Measurements from ENCODE around the gene ARFRP1.
A peak's percentile ranks its signal among the peaks of the same experiment; 100 is the strongest.

Gene ARFRP1

GRCh38 chr20:63705232-63706026, 2.3 kb downstream of the ARFRP1 start:
- H3K36me3 Mint-ChIP-seq (ENCODE audit: low read depth) = peaks cover 42% of the 10 kb centered on the region
- no peak for DNase-seq (ENCODE audit: low spot score)
- no peak overlapping the region for H3K27ac Mint-ChIP-seq
- peak overlapping the region; percentile 18 for H3K4me3 Mint-ChIP-seq
- H3K4me1 Mint-ChIP-seq (ENCODE audit: low read depth) = peaks cover 27% of the 10 kb centered on the region
- H3K27me3 Mint-ChIP-seq (ENCODE audit: low read depth) = no peaks in the 10 kb centered on the region
- H3K9me3 Mint-ChIP-seq = no peaks in the 10 kb centered on the region

GRCh38 chr20:63704749-63705117, 3.0 kb downstream of the ARFRP1 start:
- Mint-ChIP-seq H3K36me3 (ENCODE audit: low read depth) (peaks cover 37% of the 10 kb centered on the region), H3K27ac (peak overlapping the region; percentile 4), H3K4me3 (peak overlapping the region; percentile 18), H3K27me3 (ENCODE audit: low read depth) (no peaks in the 10 kb centered on the region), H3K9me3 (no peaks in the 10 kb centered on the region), H3K4me1 (ENCODE audit: low read depth) (peaks cover 26% of the 10 kb centered on the region)
- no peak for DNase-seq (ENCODE audit: low spot score)

GRCh38 chr20:63703976-63704748, 3.6 kb downstream of the ARFRP1 start:
- peaks cover 33% of the 10 kb centered on the region for H3K36me3 Mint-ChIP-seq (ENCODE audit: low read depth)
- no peak overlapping the region for H3K27ac Mint-ChIP-seq
- peaks cover 24% of the 10 kb centered on the region for H3K4me1 Mint-ChIP-seq (ENCODE audit: low read depth)
- no peaks in the 10 kb centered on the region for H3K27me3 Mint-ChIP-seq (ENCODE audit: low read depth)
- no peak for DNase-seq (ENCODE audit: low spot score)
- H3K9me3 Mint-ChIP-seq = no peaks in the 10 kb centered on the region
- H3K4me3 Mint-ChIP-seq = no peak overlapping the region

GRCh38 chr20:63703471-63703975, 4.3 kb downstream of the ARFRP1 start:
- Mint-ChIP-seq H3K4me3 (no peak overlapping the region), H3K27me3 (ENCODE audit: low read depth) (no peaks in the 10 kb centered on the region), H3K9me3 (no peaks in the 10 kb centered on the region), H3K27ac (no peak overlapping the region), H3K4me1 (ENCODE audit: low read depth) (peaks cover 19% of the 10 kb centered on the region), H3K36me3 (ENCODE audit: low read depth) (peaks cover 27% of the 10 kb centered on the region)
- DNase-seq (ENCODE audit: low spot score) = no peak

GRCh38 chr20:63702751-63703470, 4.9 kb downstream of the ARFRP1 start:
- Mint-ChIP-seq H3K4me3 (no peak overlapping the region), H3K4me1 (ENCODE audit: low read depth) (peaks cover 18% of the 10 kb centered on the region), H3K36me3 (ENCODE audit: low read depth) (peaks cover 24% of the 10 kb centered on the region), H3K9me3 (no peaks in the 10 kb centered on the region), H3K27me3 (ENCODE audit: low read depth) (no peaks in the 10 kb centered on the region), H3K27ac (no peak overlapping the region)
- no peak for DNase-seq (ENCODE audit: low spot score)

- Mint-ChIP-seq H3K9me3 (no peaks in the 10 kb centered on the region), H3K4me3 (no peak overlapping the region), H3K27ac (no peak overlapping the region), H3K4me1 (ENCODE audit: low read depth) (peaks cover 18% of the 10 kb centered on the region), H3K27me3 (ENCODE audit: low read depth) (no peaks in the 10 kb centered on the region), H3K36me3 (ENCODE audit: low read depth) (peaks cover 24% of the 10 kb centered on the region)
- no peak for DNase-seq (ENCODE audit: low spot score)
Measured at GRCh38 chr20:63702036-63702665, 5.6 kb downstream of the ARFRP1 start.

- DNase-seq (ENCODE audit: low spot score) = no peak
- Mint-ChIP-seq H3K36me3 (ENCODE audit: low read depth) (peaks cover 17% of the 10 kb centered on the region), H3K9me3 (no peaks in the 10 kb centered on the region), H3K27ac (no peak overlapping the region), H3K4me1 (ENCODE audit: low read depth) (peaks cover 11% of the 10 kb centered on the region), H3K27me3 (ENCODE audit: low read depth) (no peaks in the 10 kb centered on the region), H3K4me3 (no peak overlapping the region)
Measured at GRCh38 chr20:63701329-63702035, 6.3 kb downstream of the ARFRP1 start.

- DNase-seq (ENCODE audit: low spot score) = no peak
- H3K27me3 Mint-ChIP-seq (ENCODE audit: low read depth) = no peaks in the 10 kb centered on the region
- no peaks in the 10 kb centered on the region for H3K9me3 Mint-ChIP-seq
- H3K4me3 Mint-ChIP-seq = no peak overlapping the region
- peaks cover 12% of the 10 kb centered on the region for H3K36me3 Mint-ChIP-seq (ENCODE audit: low read depth)
- no peak overlapping the region for H3K27ac Mint-ChIP-seq
- peaks cover 8% of the 10 kb centered on the region for H3K4me1 Mint-ChIP-seq (ENCODE audit: low read depth)
Measured at GRCh38 chr20:63701051-63701328, 6.8 kb downstream of the ARFRP1 start.

GRCh38 chr20:63700199-63701050, 7.4 kb downstream of the ARFRP1 start:
- no peak overlapping the region for H3K27ac Mint-ChIP-seq
- no peak for DNase-seq (ENCODE audit: low spot score)
- H3K9me3 Mint-ChIP-seq = no peaks in the 10 kb centered on the region
- H3K27me3 Mint-ChIP-seq (ENCODE audit: low read depth) = no peaks in the 10 kb centered on the region
- peaks cover 7% of the 10 kb centered on the region for H3K36me3 Mint-ChIP-seq (ENCODE audit: low read depth)
- H3K4me3 Mint-ChIP-seq = no peak overlapping the region
- peaks cover 3% of the 10 kb centered on the region for H3K4me1 Mint-ChIP-seq (ENCODE audit: low read depth)

- Mint-ChIP-seq H3K9me3 (no peaks in the 10 kb centered on the region), H3K27ac (no peak overlapping the region), H3K27me3 (ENCODE audit: low read depth) (no peaks in the 10 kb centered on the region), H3K4me1 (ENCODE audit: low read depth) (no peaks in the 10 kb centered on the region), H3K4me3 (no peak overlapping the region), H3K36me3 (ENCODE audit: low read depth) (no peaks in the 10 kb centered on the region)
- no peak for DNase-seq (ENCODE audit: low spot score)
Measured at GRCh38 chr20:63699466-63700198, 8.1 kb downstream of the ARFRP1 start.

GRCh38 chr20:63698739-63699465, 8.9 kb downstream of the ARFRP1 start:
- DNase-seq (ENCODE audit: low spot score) = peak; percentile 50
- no peaks in the 10 kb centered on the region for H3K4me1 Mint-ChIP-seq (ENCODE audit: low read depth)
- no peaks in the 10 kb centered on the region for H3K27me3 Mint-ChIP-seq (ENCODE audit: low read depth)
- H3K36me3 Mint-ChIP-seq (ENCODE audit: low read depth) = peaks cover 2% of the 10 kb centered on the region
- H3K9me3 Mint-ChIP-seq = no peaks in the 10 kb centered on the region
- H3K27ac Mint-ChIP-seq = no peak overlapping the region
- no peak overlapping the region for H3K4me3 Mint-ChIP-seq

Measured in T-helper 2 cell treated with Interferon-gamma antibody and Interleukin-4, amounts not matched to agents 5 μg/mL and 100 μg/mL, for 36 hours (primary cell).